HUES64 (cell line): ENCODE data around the gene PTPRN2.

Experiments
- H3K27ac ChIP-seq: 2 replicates; pipeline ENCODE4 v1.7.0; 2013; ENCODE audit warnings: low read depth, low read length, inconsistent platforms
- H3K27me3 ChIP-seq: 2 replicates; pipeline ENCODE4 v1.6.1; 2013; ENCODE audit warnings: mild to moderate bottlenecking, low read length; ENCODE audit not compliant: insufficient read depth
- H3K36me3 ChIP-seq: 2 replicates; pipeline ENCODE4 v1.6.1; 2013; ENCODE audit warnings: mild to moderate bottlenecking, low read length; ENCODE audit not compliant: insufficient read depth
- H3K4me1 ChIP-seq: 2 replicates; pipeline ENCODE4 v1.6.1; 2013; ENCODE audit warnings: mild to moderate bottlenecking, low read length, moderate library complexity; ENCODE audit not compliant: insufficient read depth
- H3K4me3 ChIP-seq: 2 replicates; pipeline ENCODE4 v1.5.1; 2013; ENCODE audit warnings: mild to moderate bottlenecking, low read length, moderate library complexity
- H3K9ac ChIP-seq: 2 replicates; pipeline ENCODE4 v1.6.1; 2013; ENCODE audit warnings: mild to moderate bottlenecking, low read depth, low read length
- H3K9me3 ChIP-seq: 2 replicates; pipeline ENCODE4 v1.6.1; 2013; ENCODE audit warnings: low read depth, low read length; ENCODE audit not compliant: insufficient read depth
- WGBS: fragments of 150-250, 120-280 bp; methylation state at CpG from one replicate; pipeline ENCODE4 v1.1.7; 2013; ENCODE audit warnings: missing lambda C conversion rate; 5-methylcytosine and 5-hydroxymethylcytosine counted together

PTPRN2 gene

GRCh38 chr7:158372400-158373342, 215.0 kb downstream of the PTPRN2 start:
- Histone ChIP-seq H3K4me1 (no peaks in the 10 kb centered on the region), H3K4me3 (no peak overlapping the region), H3K36me3 (no peaks in the 10 kb centered on the region), H3K27me3 (no peaks in the 10 kb centered on the region), H3K27ac (no peak overlapping the region), H3K9ac (no peak overlapping the region), H3K9me3 (peaks cover 85% of the 10 kb centered on the region)
- 76% methylated on average over 23 of the region's 23 CpGs for WGBS

- Histone ChIP-seq H3K36me3 (no peaks in the 10 kb centered on the region), H3K27me3 (no peaks in the 10 kb centered on the region), H3K9ac (no peak overlapping the region), H3K4me3 (no peak overlapping the region), H3K9me3 (peaks cover 87% of the 10 kb centered on the region), H3K4me1 (no peaks in the 10 kb centered on the region), H3K27ac (no peak overlapping the region)
- WGBS, result 84% methylated on average over 17 of the region's 17 CpGs
These were observed 215.8 kb downstream of the PTPRN2 start for GRCh38 chr7:158371856-158372255.

DNA sequence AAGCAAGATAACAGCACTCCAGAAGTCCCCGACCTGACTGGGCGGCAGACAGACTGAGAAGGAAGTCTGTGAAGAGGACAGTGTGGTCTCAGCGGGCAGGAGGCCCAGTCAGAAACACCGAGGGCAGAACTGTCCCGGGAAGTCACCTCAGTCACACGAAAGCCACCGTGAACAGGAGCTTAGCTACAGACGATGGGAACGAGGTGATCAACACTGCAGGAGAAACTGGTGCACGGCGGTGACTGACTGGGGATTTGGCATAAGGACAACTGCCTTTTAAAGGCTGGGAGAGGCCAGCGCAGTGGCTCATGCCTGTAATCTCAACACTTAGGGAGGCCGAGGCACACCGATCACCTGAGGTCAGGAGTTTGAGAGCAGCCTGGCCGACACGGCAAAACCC, 217.8 kb downstream of the PTPRN2 start:
- Histone ChIP-seq H3K9me3 (peaks cover 88% of the 10 kb centered on the region), H3K9ac (no peak overlapping the region), H3K4me3 (no peak overlapping the region), H3K36me3 (no peaks in the 10 kb centered on the region), H3K27ac (no peak overlapping the region), H3K4me1 (no peaks in the 10 kb centered on the region), H3K27me3 (no peaks in the 10 kb centered on the region)
- 89% methylated on average over 14 of the region's 16 CpGs for WGBS

GRCh38 chr7:158369290-158369689, 218.3 kb downstream of the PTPRN2 start:
- H3K27ac ChIP-seq, result no peak overlapping the region
- H3K9me3 ChIP-seq, result peaks cover 88% of the 10 kb centered on the region
- WGBS, result 86% methylated on average over 5 of the region's 6 CpGs
- H3K9ac ChIP-seq, result no peak overlapping the region
- no peaks in the 10 kb centered on the region for H3K36me3 ChIP-seq
- H3K4me3 ChIP-seq, result no peak overlapping the region
- no peaks in the 10 kb centered on the region for H3K27me3 ChIP-seq
- H3K4me1 ChIP-seq, result no peaks in the 10 kb centered on the region

DNA sequence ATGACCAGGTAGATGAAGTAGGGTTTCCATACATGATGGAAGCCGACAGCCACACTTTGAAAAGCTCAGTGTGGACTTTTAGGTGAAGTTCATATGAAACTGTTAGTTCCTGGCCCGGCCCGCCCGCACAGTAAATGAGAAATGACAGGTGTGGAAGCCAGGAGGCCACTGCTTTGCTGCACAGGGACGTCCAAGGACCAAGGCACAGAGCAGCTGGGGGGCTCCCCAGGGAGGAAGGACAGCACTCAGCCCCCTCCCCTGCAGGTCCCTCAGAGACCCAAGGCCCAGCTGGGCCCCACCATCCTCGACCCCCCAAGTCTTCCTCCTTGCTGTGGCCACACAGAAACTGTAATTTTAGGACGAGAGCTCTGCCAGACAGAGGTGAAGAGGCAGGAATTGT, 219.2 kb downstream of the PTPRN2 start:
- Histone ChIP-seq H3K4me3 (no peak overlapping the region), H3K9me3 (peaks cover 88% of the 10 kb centered on the region), H3K9ac (no peak overlapping the region), H3K36me3 (no peaks in the 10 kb centered on the region), H3K27me3 (no peaks in the 10 kb centered on the region), H3K27ac (no peak overlapping the region), H3K4me1 (no peaks in the 10 kb centered on the region)
- 59% methylated on average over 7 of the region's 7 CpGs for WGBS

- 57% methylated on average over 3 of the region's 3 CpGs for WGBS
- Histone ChIP-seq H3K27me3 (no peaks in the 10 kb centered on the region), H3K9me3 (peaks cover 88% of the 10 kb centered on the region)
These were observed 220.0 kb downstream of the PTPRN2 start for GRCh38 chr7:158367634-158367982.

DNA sequence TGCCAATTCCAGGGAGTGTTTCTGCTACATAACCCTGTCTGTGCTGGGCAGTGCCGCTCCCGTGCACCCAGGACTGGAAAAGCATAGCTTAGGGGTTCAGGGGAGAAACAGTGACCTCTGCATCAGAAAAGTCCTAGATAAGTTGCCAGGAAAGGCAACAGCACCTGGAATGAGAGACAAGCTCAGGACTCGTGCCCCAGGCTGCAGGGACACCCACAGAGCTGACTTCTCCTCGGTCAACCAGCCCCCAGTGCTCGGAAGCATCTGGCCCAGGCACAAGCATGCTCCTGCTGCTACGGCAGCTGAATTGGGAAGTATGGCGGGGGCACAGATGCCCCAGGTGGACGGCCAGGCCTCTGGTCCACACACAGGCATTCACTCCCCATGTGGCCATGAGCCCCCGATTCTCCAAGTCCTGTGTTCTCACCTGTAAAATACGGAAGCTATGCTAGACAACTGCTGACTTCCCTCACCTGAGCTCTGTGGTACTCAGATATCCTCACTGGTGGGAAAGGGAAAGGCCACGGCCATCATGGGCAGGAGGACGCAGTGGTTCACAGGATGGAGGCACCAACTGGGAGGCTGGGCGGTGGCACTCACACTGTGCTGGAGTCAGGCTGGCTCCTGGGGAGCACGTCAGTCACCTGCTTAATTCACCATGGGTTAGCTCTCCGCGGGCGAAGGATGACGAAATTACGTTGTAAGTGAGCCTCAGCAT, 220.5 kb downstream of the PTPRN2 start:
- WGBS, result 87% methylated on average over 19 of the region's 19 CpGs
- Histone ChIP-seq H3K4me3 (no peak overlapping the region), H3K9ac (no peak overlapping the region)

More at GRCh38 chr7:158367634-158367982, 220.0 kb downstream of the PTPRN2 start:
- Histone ChIP-seq H3K36me3 (no peaks in the 10 kb centered on the region), H3K9ac (no peak overlapping the region), H3K4me1 (no peaks in the 10 kb centered on the region), H3K27ac (no peak overlapping the region), H3K4me3 (no peak overlapping the region)

DNA sequence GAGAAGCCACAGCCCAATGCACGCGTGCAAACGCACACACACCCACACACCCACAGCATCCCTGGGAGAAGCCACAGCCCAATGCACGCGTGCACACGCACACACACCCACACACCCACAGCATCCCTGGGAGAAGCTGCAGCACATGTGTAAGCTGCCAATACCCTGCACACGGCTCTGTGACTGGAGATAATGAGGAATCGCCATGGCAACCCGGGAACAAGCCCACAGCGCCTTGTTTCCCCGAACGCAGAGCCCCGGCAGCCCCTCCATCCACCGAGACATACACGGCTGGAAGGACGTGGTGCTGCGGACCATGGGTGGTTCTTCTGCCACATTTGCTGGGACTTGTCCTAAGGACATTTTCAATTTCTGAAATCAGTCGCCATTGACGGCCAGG, 221.3 kb downstream of the PTPRN2 start:
- Histone ChIP-seq H3K27me3 (no peaks in the 10 kb centered on the region), H3K9ac (no peak overlapping the region), H3K9me3 (peaks cover 91% of the 10 kb centered on the region), H3K4me3 (no peak overlapping the region), H3K27ac (no peak overlapping the region), H3K4me1 (no peaks in the 10 kb centered on the region), H3K36me3 (no peaks in the 10 kb centered on the region)
- WGBS, result 91% methylated on average over 19 of the region's 19 CpGs

More for the DNA sequence above, 220.5 kb downstream of the PTPRN2 start:
- Histone ChIP-seq H3K36me3 (no peaks in the 10 kb centered on the region), H3K4me1 (no peaks in the 10 kb centered on the region), H3K27me3 (no peaks in the 10 kb centered on the region), H3K9me3 (peaks cover 89% of the 10 kb centered on the region), H3K27ac (no peak overlapping the region)

DNA sequence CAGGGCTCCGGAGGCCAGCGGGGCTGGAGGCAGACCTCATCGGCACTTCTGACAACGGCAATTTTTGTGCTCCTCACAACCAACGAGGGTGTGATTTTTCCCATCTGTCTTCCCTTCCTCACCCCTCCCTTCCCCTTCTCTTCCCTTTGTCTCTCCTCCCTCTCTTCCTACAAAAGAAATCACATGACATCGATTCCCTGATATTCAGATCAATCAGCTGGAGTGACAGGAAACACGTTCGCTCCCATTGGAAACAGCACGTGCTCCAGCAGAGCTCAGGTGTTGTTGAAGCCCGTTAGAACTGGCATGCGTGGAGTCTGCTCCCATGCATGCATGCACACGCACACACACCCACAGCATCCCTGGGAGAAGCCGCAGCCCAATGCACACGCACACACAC, 222.4 kb downstream of the PTPRN2 start:
- Histone ChIP-seq H3K27me3 (no peaks in the 10 kb centered on the region), H3K9ac (no peak overlapping the region), H3K9me3 (peaks cover 89% of the 10 kb centered on the region), H3K36me3 (no peaks in the 10 kb centered on the region), H3K4me3 (no peak overlapping the region), H3K27ac (no peak overlapping the region), H3K4me1 (no peaks in the 10 kb centered on the region)
- WGBS, result 89% methylated on average over 14 of the region's 14 CpGs

GRCh38 chr7:158364451-158364850, 223.2 kb downstream of the PTPRN2 start:
- WGBS, result 90% methylated on average over 8 of the region's 8 CpGs
- H3K27ac ChIP-seq, result no peak overlapping the region
- H3K4me1 ChIP-seq, result no peaks in the 10 kb centered on the region
- no peaks in the 10 kb centered on the region for H3K36me3 ChIP-seq
- H3K9me3 ChIP-seq, result peaks cover 87% of the 10 kb centered on the region
- no peaks in the 10 kb centered on the region for H3K27me3 ChIP-seq
- H3K9ac ChIP-seq, result no peak overlapping the region
- no peak overlapping the region for H3K4me3 ChIP-seq
